ENCODE measurements around the gene ABHD13. TPM values are rescaled to one million over a fixed set of nuclear protein-coding genes. Genes with fewer than 3 reads are reported as not detected.

The ABHD13 gene
- total RNA-seq, 1 donor from 2014 or later: 8.7 TPM

- no peak overlapping the region for H3K4me3 Mint-ChIP-seq (ENCODE audit: unreplicated experiment)
Measured at GRCh38 chr13:108194435-108194936, 23.7 kb upstream of the ABHD13 start.

GRCh38 chr13:108195146-108195545 is 23.0 kb upstream of the ABHD13 start:
- Mint-ChIP-seq H3K4me3 (ENCODE audit: unreplicated experiment) (no peak overlapping the region), H3K36me3 (ENCODE audit: unreplicated experiment) (peaks cover 5% of the 10 kb centered on the region), H3K27me3 (ENCODE audit: unreplicated experiment) (no peaks in the 10 kb centered on the region), H3K9me3 (ENCODE audit: unreplicated experiment) (no peaks in the 10 kb centered on the region), H3K4me1 (ENCODE audit: low read depth, unreplicated experiment) (no peaks in the 10 kb centered on the region), H3K27ac (ENCODE audit: unreplicated experiment) (no peak overlapping the region)
- TF ChIP-seq, protein P1, sequence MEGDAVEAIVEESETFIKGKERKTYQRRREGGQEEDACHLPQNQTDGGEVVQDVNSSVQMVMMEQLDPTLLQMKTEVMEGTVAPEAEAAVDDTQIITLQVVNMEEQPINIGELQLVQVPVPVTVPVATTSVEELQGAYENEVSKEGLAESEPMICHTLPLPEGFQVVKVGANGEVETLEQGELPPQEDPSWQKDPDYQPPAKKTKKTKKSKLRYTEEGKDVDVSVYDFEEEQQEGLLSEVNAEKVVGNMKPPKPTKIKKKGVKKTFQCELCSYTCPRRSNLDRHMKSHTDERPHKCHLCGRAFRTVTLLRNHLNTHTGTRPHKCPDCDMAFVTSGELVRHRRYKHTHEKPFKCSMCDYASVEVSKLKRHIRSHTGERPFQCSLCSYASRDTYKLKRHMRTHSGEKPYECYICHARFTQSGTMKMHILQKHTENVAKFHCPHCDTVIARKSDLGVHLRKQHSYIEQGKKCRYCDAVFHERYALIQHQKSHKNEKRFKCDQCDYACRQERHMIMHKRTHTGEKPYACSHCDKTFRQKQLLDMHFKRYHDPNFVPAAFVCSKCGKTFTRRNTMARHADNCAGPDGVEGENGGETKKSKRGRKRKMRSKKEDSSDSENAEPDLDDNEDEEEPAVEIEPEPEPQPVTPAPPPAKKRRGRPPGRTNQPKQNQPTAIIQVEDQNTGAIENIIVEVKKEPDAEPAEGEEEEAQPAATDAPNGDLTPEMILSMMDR (IDR thresholded peaks at IDR 0.05; ENCODE audit: partially characterized antibody, unreplicated experiment): no peak
- DNase-seq: no peak

More at GRCh38 chr13:108194435-108194936, 23.7 kb upstream of the ABHD13 start:
- H3K4me1 Mint-ChIP-seq (ENCODE audit: low read depth, unreplicated experiment): no peaks in the 10 kb centered on the region
- H3K27me3 Mint-ChIP-seq (ENCODE audit: unreplicated experiment): no peaks in the 10 kb centered on the region
- peaks cover 5% of the 10 kb centered on the region for H3K36me3 Mint-ChIP-seq (ENCODE audit: unreplicated experiment)
- TF ChIP-seq, protein P1 (IDR thresholded peaks at IDR 0.05; ENCODE audit: partially characterized antibody, unreplicated experiment): no peak
- H3K9me3 Mint-ChIP-seq (ENCODE audit: unreplicated experiment): no peaks in the 10 kb centered on the region
- DNase-seq: no peak
- H3K27ac Mint-ChIP-seq (ENCODE audit: unreplicated experiment): no peak overlapping the region

- Mint-ChIP-seq H3K27ac (ENCODE audit: unreplicated experiment) (no peak overlapping the region), H3K9me3 (ENCODE audit: unreplicated experiment) (no peaks in the 10 kb centered on the region), H3K27me3 (ENCODE audit: unreplicated experiment) (no peaks in the 10 kb centered on the region), H3K4me3 (ENCODE audit: unreplicated experiment) (no peak overlapping the region), H3K4me1 (ENCODE audit: low read depth, unreplicated experiment) (no peaks in the 10 kb centered on the region), H3K36me3 (ENCODE audit: unreplicated experiment) (peaks cover 5% of the 10 kb centered on the region)
- TF ChIP-seq, protein P1 (IDR thresholded peaks at IDR 0.05; ENCODE audit: partially characterized antibody, unreplicated experiment): no peak
- no peak for DNase-seq
Measured at GRCh38 chr13:108195861-108196260, 22.3 kb upstream of the ABHD13 start.

DNA sequence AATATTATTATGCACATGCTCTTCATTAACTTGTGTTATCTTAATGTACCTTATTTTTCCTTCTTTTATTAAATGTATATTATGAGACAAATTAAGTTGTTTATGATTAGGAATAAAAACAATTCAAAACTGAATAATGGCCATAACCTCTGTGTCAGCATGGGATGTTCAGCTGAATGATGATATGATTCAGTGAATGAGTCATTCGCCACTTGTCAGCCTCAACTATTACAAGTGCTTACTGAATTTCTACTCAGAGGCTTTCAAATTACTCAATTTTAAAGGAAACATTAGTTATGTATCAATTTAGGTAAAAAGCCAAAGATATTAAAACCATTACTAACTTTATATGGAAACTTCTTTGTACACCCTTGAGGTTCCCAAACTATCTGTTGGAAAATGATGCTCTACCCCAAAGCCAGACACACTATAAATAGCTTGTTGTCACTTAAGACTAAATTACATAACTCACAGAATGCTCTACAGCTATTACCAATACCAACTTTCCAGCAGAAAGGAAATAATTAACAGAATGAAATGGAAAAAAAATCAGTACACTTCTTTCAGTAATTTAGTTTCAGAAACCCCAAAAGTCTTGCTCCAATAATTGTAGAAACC is 17.3 kb upstream of the ABHD13 start:
- Mint-ChIP-seq H3K4me1 (ENCODE audit: low read depth, unreplicated experiment) (no peaks in the 10 kb centered on the region), H3K36me3 (ENCODE audit: unreplicated experiment) (peaks cover 5% of the 10 kb centered on the region), H3K9me3 (ENCODE audit: unreplicated experiment) (no peaks in the 10 kb centered on the region), H3K27ac (ENCODE audit: unreplicated experiment) (no peak overlapping the region), H3K27me3 (ENCODE audit: unreplicated experiment) (no peaks in the 10 kb centered on the region), H3K4me3 (ENCODE audit: unreplicated experiment) (no peak overlapping the region)
- TF ChIP-seq, protein P1 (IDR thresholded peaks at IDR 0.05; ENCODE audit: partially characterized antibody, unreplicated experiment): no peak
- DNase-seq: no peak

- Mint-ChIP-seq H3K27ac (ENCODE audit: unreplicated experiment) (no peak overlapping the region), H3K9me3 (ENCODE audit: unreplicated experiment) (peaks cover 2% of the 10 kb centered on the region), H3K36me3 (ENCODE audit: unreplicated experiment) (peaks cover 8% of the 10 kb centered on the region), H3K4me1 (ENCODE audit: low read depth, unreplicated experiment) (peaks cover 4% of the 10 kb centered on the region), H3K4me3 (ENCODE audit: unreplicated experiment) (no peak overlapping the region), H3K27me3 (ENCODE audit: unreplicated experiment) (no peaks in the 10 kb centered on the region)
- TF ChIP-seq, protein P1 (IDR thresholded peaks at IDR 0.05; ENCODE audit: partially characterized antibody, unreplicated experiment): no peak
- no peak for DNase-seq
Measured at GRCh38 chr13:108210551-108210950, 7.6 kb upstream of the ABHD13 start.
